NCI-H748 (cell line): ENCODE data around the gene SFXN1.

Source experiments
- DNase-seq: peaks from one replicate; lab custom pipeline; 2025; ENCODE audit not compliant: unreplicated experiment; lab: John Stamatoyannopoulos, UW

SFXN1 gene

GRCh38 chr5:175567954-175568353 is 89.6 kb downstream of the SFXN1 start:
- no peak for DNase-seq

- DNase-seq = no peak
Measured at GRCh38 chr5:175569701-175570100, 91.3 kb downstream of the SFXN1 start.

- peak; percentile 42 for DNase-seq
Measured at GRCh38 chr5:175572886-175573285, 94.5 kb downstream of the SFXN1 start.

GRCh38 chr5:175573493-175574269 is 95.3 kb downstream of the SFXN1 start:
- peak; percentile 83 for DNase-seq

GRCh38 chr5:175575301-175575700 is 96.9 kb downstream of the SFXN1 start:
- no peak for DNase-seq

GRCh38 chr5:175576096-175576495 is 97.7 kb downstream of the SFXN1 start:
- DNase-seq = no peak

GRCh38 chr5:175576591-175576990 is 98.2 kb downstream of the SFXN1 start:
- DNase-seq = no peak
